Upper lobe of right lung (tissue), 1 donor: ENCODE data around the gene PRKCA. TPM values are rescaled to one million over a fixed set of nuclear protein-coding genes. Genes with fewer than 3 reads are reported as not detected.
A peak's percentile ranks its signal among the peaks of the same experiment; 100 is the strongest.
"Not testable (repeated sequence)": the region's sequence is repeated elsewhere in the genome, so short reads cannot be mapped to it uniquely, and the experiment has no call there.

Experiments
- ATAC-seq: fragments of 200-7000 bp; cut with Tn5 transposase; one replicate; pipeline ENCODE4 v1.9.1; 2020; ENCODE audit warnings: mild to moderate bottlenecking, moderate library complexity
- DNase-seq: peaks from one replicate; pipeline ENCODE4 v3.0.0-alpha.2; 2020
- H3K27ac ChIP-seq: fragments of 200-600 bp; one replicate; pipeline ENCODE4 v1.8.0; 2022
- H3K27me3 ChIP-seq: fragments of 200-600 bp; one replicate; pipeline ENCODE4 v1.8.0; 2022; ENCODE audit warnings: mild to moderate bottlenecking
- H3K36me3 ChIP-seq: fragments of 200-600 bp; one replicate; pipeline ENCODE4 v1.8.0; 2022
- H3K4me1 ChIP-seq: fragments of 200-600 bp; one replicate; pipeline ENCODE4 v1.8.0; 2022
- H3K4me3 ChIP-seq: fragments of 200-600 bp; one replicate; pipeline ENCODE4 v1.8.0; 2022; ENCODE audit warnings: mild to moderate bottlenecking
- H3K9me3 ChIP-seq: fragments of 200-600 bp; one replicate; pipeline ENCODE4 v1.8.0; 2022
- CTCF ChIP-seq: fragments of 200-600 bp; IDR thresholded peaks from one replicate; pipeline ENCODE4 v1.8.0; 2022; ENCODE audit warnings: antibody characterized with exemption
- intact Hi-C: fragments of 100-400 bp; cut with DNase I; formaldehyde crosslinking; loops from one replicate; pipeline ENCODE4 v1.11.0; 2022
- total RNA-seq: library from RNA; stranded (reverse); fragmentation: NEBNext Ultra II Directional; extraction: Animal tissue kit (Norgen Biotek cat#: 25700); gene quantifications from one replicate; pipeline ENCODE4 v1.2.1, GENCODE V29; 2021
- donor health status: DM: no; HTN: yes; CAD: no; lungs with severe emphysema.

The PRKCA gene
- total RNA-seq, 1 donor from 2014 or later, result 43.4 TPM

GRCh38 chr17:66449418-66449977, 147.1 kb downstream of the PRKCA start:
- intact Hi-C loops, result no loop called here
- H3K4me3 ChIP-seq, result no peak overlapping the region
- no peaks in the 10 kb centered on the region for H3K4me1 ChIP-seq
- H3K27ac ChIP-seq, result no peak overlapping the region
- no peaks in the 10 kb centered on the region for H3K9me3 ChIP-seq
- no peak for TF ChIP-seq CTCF
- H3K36me3 ChIP-seq, result no peaks in the 10 kb centered on the region
- ATAC-seq (no peak), DNase-seq (no peak)
- no peaks in the 10 kb centered on the region for H3K27me3 ChIP-seq

GRCh38 chr17:66450008-66450851, 147.8 kb downstream of the PRKCA start:
- Histone ChIP-seq H3K36me3 (no peaks in the 10 kb centered on the region), H3K4me1 (no peaks in the 10 kb centered on the region), H3K9me3 (no peaks in the 10 kb centered on the region), H3K4me3 (no peak overlapping the region), H3K27me3 (no peaks in the 10 kb centered on the region), H3K27ac (no peak overlapping the region)
- TF ChIP-seq CTCF, result no peak
- intact Hi-C loops, result no loop called here
- ATAC-seq (no peak), DNase-seq (no peak)

GRCh38 chr17:66450852-66451158, 148.4 kb downstream of the PRKCA start:
- intact Hi-C loops, result no loop called here
- Histone ChIP-seq H3K4me1 (no peaks in the 10 kb centered on the region), H3K27me3 (no peaks in the 10 kb centered on the region), H3K27ac (no peak overlapping the region), H3K9me3 (no peaks in the 10 kb centered on the region), H3K4me3 (no peak overlapping the region), H3K36me3 (no peaks in the 10 kb centered on the region)
- ATAC-seq, result no peak
- no peak for TF ChIP-seq CTCF
- no peak for DNase-seq

GRCh38 chr17:66451188-66452149, 149.1 kb downstream of the PRKCA start:
- intact Hi-C loops, result no loop called here
- peak; percentile 40 for ATAC-seq
- no peak overlapping the region for H3K27ac ChIP-seq
- H3K27me3 ChIP-seq, result no peaks in the 10 kb centered on the region
- H3K4me1 ChIP-seq, result no peaks in the 10 kb centered on the region
- no peaks in the 10 kb centered on the region for H3K36me3 ChIP-seq
- H3K4me3 ChIP-seq, result no peak overlapping the region
- no peak for DNase-seq
- no peaks in the 10 kb centered on the region for H3K9me3 ChIP-seq
- peak; percentile 7 for TF ChIP-seq CTCF

- Histone ChIP-seq H3K36me3 (no peaks in the 10 kb centered on the region), H3K27me3 (no peaks in the 10 kb centered on the region), H3K27ac (no peak overlapping the region), H3K4me3 (no peak overlapping the region), H3K4me1 (no peaks in the 10 kb centered on the region), H3K9me3 (no peaks in the 10 kb centered on the region)
- intact Hi-C loops, result no loop called here
- DNase-seq (no peak), ATAC-seq (no peak)
- no peak for TF ChIP-seq CTCF
Observed at GRCh38 chr17:66455060-66455459, 152.6 kb downstream of the PRKCA start.

GRCh38 chr17:66457499-66457898, 155.1 kb downstream of the PRKCA start:
- H3K4me1 ChIP-seq, H3K27me3 ChIP-seq, DNase-seq, H3K4me3 ChIP-seq, H3K9me3 ChIP-seq, intact Hi-C loops, H3K36me3 ChIP-seq, ATAC-seq, H3K27ac ChIP-seq: not testable (repeated sequence)
